ENCODE results near the gene PPP6R1.
A peak's percentile ranks its signal among the peaks of the same experiment; 100 is the strongest.
"Not testable (repeated sequence)": the region's sequence is repeated elsewhere in the genome, so short reads cannot be mapped to it uniquely, and the experiment has no call there.

The PPP6R1 gene

DNA sequence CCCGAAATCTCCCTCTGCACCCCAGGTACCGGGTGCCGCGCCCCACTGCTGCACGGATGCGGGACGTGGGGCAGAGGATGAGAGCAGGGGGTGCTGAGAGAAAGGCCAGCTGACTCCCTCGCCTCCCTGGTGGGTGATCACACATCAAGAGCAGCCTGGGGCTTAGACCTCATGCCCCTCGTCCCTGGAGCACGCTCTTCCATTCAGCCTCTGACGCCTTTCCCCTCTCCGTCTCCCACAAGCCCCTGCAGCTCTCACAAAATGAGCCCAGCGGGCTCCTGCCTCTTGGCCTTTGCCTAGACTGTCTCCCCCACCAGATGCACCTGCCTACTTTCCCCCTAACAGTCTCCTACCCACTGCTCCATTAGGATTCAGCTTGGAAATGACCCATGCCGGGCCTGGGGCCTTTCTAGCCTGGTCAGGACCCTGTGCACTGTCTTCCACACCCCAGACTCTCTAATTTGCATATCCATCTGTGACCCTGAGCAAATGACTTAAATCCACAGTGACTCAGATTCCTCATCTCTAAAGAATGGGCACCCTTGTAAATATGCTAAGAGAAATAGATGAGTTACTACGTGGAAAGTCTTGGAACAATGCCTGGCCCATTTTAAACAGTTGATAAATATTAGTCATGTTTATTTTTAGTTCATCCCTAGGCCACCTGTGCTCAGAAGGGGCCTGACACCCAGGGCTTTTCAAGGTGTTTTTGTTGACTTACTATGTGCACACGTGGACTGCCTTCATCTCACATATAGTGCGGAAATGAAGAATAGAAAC lies 48.9 kb downstream of the PPP6R1 start:
- Histone ChIP-seq H3K27ac (no peak overlapping the region), H3K9me3 (peaks cover 5 to 11% (median 8%) of the 10 kb centered on the region in 3 donors), H3K36me3 (no peaks in the 10 kb centered on the region), H3K4me1 (peaks cover 0 to 6% (median 5%) of the 10 kb centered on the region in 4 donors), H3K4me3 (no peak overlapping the region), H3K27me3 (peaks cover 0 to 21% of the 10 kb centered on the region in 2 donors)
- intact Hi-C loops (cut with DNase I; ENCODE audit: low total_unique reads) = no loop called here
- no peak for DNase-seq
- no peak for TF ChIP-seq CTCF (IDR thresholded peaks at IDR 0.05)

DNA sequence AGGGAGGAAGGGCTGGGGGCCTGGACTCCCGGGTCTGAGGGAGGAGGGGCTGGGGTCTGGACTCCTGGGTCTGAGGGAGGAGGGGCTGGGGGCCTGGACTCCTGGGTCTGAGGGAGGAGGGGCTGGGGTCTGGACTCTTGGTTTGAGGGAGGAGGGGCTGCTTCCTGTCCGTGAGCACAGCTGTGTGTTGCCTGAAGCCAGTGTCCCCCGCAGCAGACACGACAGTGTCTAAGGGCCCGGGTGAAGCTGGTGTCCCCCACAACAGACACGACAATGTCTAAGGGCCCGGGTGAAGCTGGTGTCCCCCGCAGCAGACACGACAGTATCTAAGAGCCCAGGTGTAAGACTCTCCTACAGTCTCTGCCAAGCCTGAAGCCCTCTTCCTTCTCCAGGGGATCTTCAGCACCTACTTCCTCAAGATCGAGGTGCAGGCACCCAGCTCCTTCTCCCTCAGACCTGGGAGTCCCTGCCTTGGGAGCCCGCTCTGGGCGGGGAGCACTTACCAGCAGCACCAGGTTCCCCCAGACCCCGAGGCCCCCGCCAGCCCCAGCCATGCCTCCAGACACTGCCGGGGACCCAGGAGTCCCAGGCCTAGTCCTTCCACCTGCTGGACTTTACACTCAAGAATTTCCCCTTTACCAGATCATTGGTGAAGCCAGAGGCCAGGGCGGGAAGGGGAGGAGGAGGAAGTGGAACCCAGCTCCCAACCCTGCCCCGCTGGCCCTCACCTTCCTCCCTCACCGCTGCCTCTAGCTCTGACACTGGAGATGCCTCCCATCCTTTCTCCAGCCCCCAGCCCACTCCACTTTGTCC lies 49.7 kb downstream of the PPP6R1 start, which contains the start of gene PTPRH:
Gene PTPRH, minus strand, starts transcription at position 622 of the 813 bp plus-strand sequence. Its CDS starts 68 bp downstream, at position 554.
- no peak for TF ChIP-seq CTCF (IDR thresholded peaks at IDR 0.05)
- Histone ChIP-seq H3K4me1 (peaks cover 0 to 6% (median 5%) of the 10 kb centered on the region in 4 donors), H3K9me3 (peaks cover 5 to 11% (median 8%) of the 10 kb centered on the region in 3 donors), H3K27ac (no peak within 1 kb of the TSS), H3K27me3 (peaks cover 0 to 27% of the 10 kb centered on the region in 2 donors), H3K36me3 (no peaks in the 10 kb centered on the region), H3K4me3 (no peak within 1 kb of the TSS)
- intact Hi-C loops (cut with DNase I; ENCODE audit: low total_unique reads) = no loop called here
- no peak for DNase-seq

GRCh38 chr19:55206664-55207500 lies 51.9 kb downstream of the PPP6R1 start:
- no peak overlapping the region for H3K27ac ChIP-seq
- H3K4me1 ChIP-seq = peaks cover 0 to 6% (median 5%) of the 10 kb centered on the region in 4 donors
- H3K9me3 ChIP-seq = no peaks in the 10 kb centered on the region
- intact Hi-C loops (cut with DNase I; ENCODE audit: low total_unique reads) = no loop called here
- no peak for TF ChIP-seq CTCF (IDR thresholded peaks at IDR 0.05)
- no peaks in the 10 kb centered on the region for H3K36me3 ChIP-seq
- DNase-seq = peak in 1 of 2 donors; percentile 57
- H3K27me3 ChIP-seq = peaks cover 0 to 31% of the 10 kb centered on the region in 2 donors
- H3K4me3 ChIP-seq = no peak overlapping the region

DNA sequence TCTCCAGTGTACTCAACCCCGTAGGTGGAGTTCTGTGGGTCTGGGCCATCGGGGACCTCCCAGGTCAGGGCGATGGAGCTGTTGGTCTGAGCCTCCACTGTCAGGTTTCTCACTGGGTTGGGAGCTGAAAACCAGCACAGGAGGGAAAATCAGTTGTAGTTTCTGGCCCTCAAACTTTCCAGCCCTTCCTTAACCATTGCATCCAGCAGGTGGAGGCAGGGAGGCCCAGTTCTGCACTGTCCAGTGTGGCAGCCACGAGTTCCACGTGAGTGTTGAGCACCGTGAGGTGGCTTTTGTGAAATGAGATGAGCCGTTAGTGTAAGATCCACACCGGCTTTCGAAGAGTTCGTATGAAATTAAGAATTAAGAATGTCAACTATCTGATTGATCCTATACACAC lies 56.6 kb downstream of the PPP6R1 start:
- intact Hi-C loops (cut with DNase I; ENCODE audit: low total_unique reads); H3K4me1 ChIP-seq; H3K27ac ChIP-seq; H3K4me3 ChIP-seq; H3K36me3 ChIP-seq; H3K9me3 ChIP-seq; DNase-seq: not testable (repeated sequence)
- peaks cover 0 to 64% of the 10 kb centered on the region in 2 donors for H3K27me3 ChIP-seq

GRCh38 chr19:55199620-55200204 lies 59.1 kb downstream of the PPP6R1 start:
- Histone ChIP-seq H3K36me3 (no peaks in the 10 kb centered on the region), H3K27ac (no peak overlapping the region), H3K4me1 (no peaks in the 10 kb centered on the region), H3K4me3 (no peak overlapping the region), H3K27me3 (peaks cover 0 to 49% of the 10 kb centered on the region in 2 donors), H3K9me3 (no peaks in the 10 kb centered on the region)
- TF ChIP-seq CTCF (IDR thresholded peaks at IDR 0.05) = no peak
- no peak for DNase-seq
- intact Hi-C loops (cut with DNase I; ENCODE audit: low total_unique reads) = no loop called here

Data from tibial artery (tissue), 4 donors.